Ascending aorta (tissue), 2 donors: ENCODE data around the gene OR7C1. TPM values are rescaled to one million over a fixed set of nuclear protein-coding genes. Genes with fewer than 3 reads are reported as not detected.
A peak's percentile ranks its signal among the peaks of the same experiment; 100 is the strongest.
"Not testable (repeated sequence)": the region's sequence is repeated elsewhere in the genome, so short reads cannot be mapped to it uniquely, and the experiment has no call there.

ENCODE experiments used
- DNase-seq, 2 donors: peaks; one replicate each; pipeline ENCODE4 v3.0.0-alpha.2; 2019; ENCODE audit warnings: low spot score in 2 of 2
- H3K27ac ChIP-seq, 2 donors: fragments of 200-600 bp; sonication (generic); one replicate each; pipeline ENCODE4 v1.5.1; 2016 to 2017; ENCODE audit warnings: mild to moderate bottlenecking in 1 of 2
- H3K27me3 ChIP-seq: fragments of 200-600 bp; sonication (generic); one replicate; pipeline ENCODE4 v1.5.1; 2017
- H3K36me3 ChIP-seq, 2 donors: fragments of 200-600 bp; sonication (generic); one replicate each; pipeline ENCODE4 v1.5.1; 2016
- H3K4me1 ChIP-seq, 2 donors: fragments of 200-600 bp; sonication (generic); one replicate each; pipeline ENCODE4 v1.5.1; 2016 to 2017; ENCODE audit warnings: mild to moderate bottlenecking in 1 of 2
- H3K4me3 ChIP-seq, 2 donors: fragments of 200-600 bp; sonication (generic); one replicate each; pipeline ENCODE4 v1.5.1; 2016 to 2017; ENCODE audit warnings: mild to moderate bottlenecking in 1 of 2
- H3K9me3 ChIP-seq, 2 donors: fragments of 200-600 bp; sonication (generic); one replicate each; pipeline ENCODE4 v1.5.1; 2016
- intact Hi-C: fragments of 100-400 bp; cut with DNase I; formaldehyde crosslinking; loops from one replicate; pipeline ENCODE4 v1.15.1; 2023
- total RNA-seq: library from RNA; depleted of rRNA; stranded (reverse); fragments of >200 nt; gene quantifications from one replicate; pipeline ENCODE4 v1.1.0, GENCODE V29; 2016
- TF ChIP-seq, protein P1 (sequence below), 3 experiments: fragments of 200-600 bp in 2 of 3; fragments of 450-650 bp in 1 of 3; sonication (generic) in 2 of 3; IDR thresholded peaks; one replicate each; pipeline ENCODE4 v1.5.1; 2016 to 2019; ENCODE audit warnings: antibody characterized with exemption in 3 of 3, mild to moderate bottlenecking in 1 of 3, moderate library complexity in 1 of 3

The OR7C1 gene
- total RNA-seq, 1 donor from 2014 or later = not detected

DNA sequence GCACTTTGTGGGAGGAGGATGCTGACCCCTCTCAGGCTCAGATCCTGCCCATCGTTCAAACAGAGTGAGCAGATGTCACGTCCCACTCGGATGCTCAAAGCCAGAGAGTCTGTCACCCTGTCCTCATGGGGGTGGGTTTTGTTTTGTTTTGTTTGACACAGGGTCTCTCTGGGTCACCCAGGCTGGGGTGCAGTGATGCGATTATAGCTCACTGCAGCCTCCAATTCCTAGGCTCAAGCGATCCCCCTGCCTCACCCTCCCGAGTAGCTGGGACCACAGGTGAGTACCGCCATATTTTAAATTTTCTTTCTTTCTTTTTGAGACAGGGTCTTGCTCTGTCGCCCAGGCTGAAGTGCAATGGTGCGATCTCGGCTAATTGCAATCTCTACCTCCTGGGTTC is 60.6 kb downstream of the OR7C1 start:
- TF ChIP-seq, protein P1, sequence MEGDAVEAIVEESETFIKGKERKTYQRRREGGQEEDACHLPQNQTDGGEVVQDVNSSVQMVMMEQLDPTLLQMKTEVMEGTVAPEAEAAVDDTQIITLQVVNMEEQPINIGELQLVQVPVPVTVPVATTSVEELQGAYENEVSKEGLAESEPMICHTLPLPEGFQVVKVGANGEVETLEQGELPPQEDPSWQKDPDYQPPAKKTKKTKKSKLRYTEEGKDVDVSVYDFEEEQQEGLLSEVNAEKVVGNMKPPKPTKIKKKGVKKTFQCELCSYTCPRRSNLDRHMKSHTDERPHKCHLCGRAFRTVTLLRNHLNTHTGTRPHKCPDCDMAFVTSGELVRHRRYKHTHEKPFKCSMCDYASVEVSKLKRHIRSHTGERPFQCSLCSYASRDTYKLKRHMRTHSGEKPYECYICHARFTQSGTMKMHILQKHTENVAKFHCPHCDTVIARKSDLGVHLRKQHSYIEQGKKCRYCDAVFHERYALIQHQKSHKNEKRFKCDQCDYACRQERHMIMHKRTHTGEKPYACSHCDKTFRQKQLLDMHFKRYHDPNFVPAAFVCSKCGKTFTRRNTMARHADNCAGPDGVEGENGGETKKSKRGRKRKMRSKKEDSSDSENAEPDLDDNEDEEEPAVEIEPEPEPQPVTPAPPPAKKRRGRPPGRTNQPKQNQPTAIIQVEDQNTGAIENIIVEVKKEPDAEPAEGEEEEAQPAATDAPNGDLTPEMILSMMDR (IDR thresholded peaks at IDR 0.05) = no peak
- H3K9me3 ChIP-seq = no peaks in the 10 kb centered on the region
- no peak for DNase-seq
- no peaks in the 10 kb centered on the region for H3K4me1 ChIP-seq
- no peaks in the 10 kb centered on the region for H3K36me3 ChIP-seq
- H3K27ac ChIP-seq = no peak overlapping the region
- intact Hi-C loops = no loop called here
- no peak overlapping the region for H3K4me3 ChIP-seq
- H3K27me3 ChIP-seq = no peaks in the 10 kb centered on the region

DNA sequence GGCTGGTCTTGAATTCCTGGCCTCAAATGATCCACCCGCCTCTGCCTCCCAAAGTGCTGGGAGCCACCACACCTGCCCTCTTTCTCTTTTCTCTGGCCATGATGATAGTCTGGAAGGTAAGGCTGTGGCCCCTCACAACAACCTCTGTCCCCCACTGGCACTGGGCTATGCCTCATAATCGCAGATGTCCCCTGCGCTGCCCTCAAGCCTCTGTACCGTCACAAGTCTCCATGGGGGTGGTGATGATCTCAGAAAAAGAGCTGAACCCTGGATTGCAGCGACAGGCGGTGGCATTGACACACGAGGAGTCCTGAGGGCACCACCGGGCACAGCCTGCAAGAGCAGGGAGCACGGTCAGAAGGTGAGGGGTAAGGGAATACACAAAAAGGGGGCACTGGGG is 61.3 kb downstream of the OR7C1 start:
- H3K36me3 ChIP-seq, H3K27ac ChIP-seq, H3K4me1 ChIP-seq, H3K9me3 ChIP-seq, intact Hi-C loops, H3K4me3 ChIP-seq, DNase-seq, H3K27me3 ChIP-seq: not testable (repeated sequence)

DNA sequence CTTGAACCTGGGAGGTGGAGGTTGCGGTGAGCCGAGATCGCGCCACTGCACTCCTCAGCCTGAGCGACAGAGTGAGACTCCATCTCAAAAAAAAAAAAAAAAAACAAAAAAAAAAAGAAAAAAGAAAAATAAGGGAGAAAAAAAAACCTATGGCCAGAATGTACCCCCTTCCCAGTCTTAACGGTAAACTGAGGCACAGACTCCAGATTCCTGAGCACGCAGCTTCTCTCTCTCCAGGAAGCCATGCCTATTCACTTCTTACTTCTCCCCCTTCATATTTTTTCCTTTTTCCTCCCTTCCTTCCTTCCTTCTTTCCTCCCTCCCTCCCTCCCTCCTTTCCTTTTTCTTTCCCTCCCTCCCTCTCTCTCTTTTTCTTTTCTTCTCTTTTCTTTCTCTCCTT is 62.0 kb downstream of the OR7C1 start:
- intact Hi-C loops = no loop called here
- TF ChIP-seq, protein P1 (IDR thresholded peaks at IDR 0.05) = no peak
- Histone ChIP-seq H3K9me3 (no peaks in the 10 kb centered on the region), H3K4me1 (no peaks in the 10 kb centered on the region), H3K27me3 (no peaks in the 10 kb centered on the region), H3K27ac (no peak overlapping the region), H3K36me3 (no peaks in the 10 kb centered on the region), H3K4me3 (no peak overlapping the region)
- no peak for DNase-seq

DNA sequence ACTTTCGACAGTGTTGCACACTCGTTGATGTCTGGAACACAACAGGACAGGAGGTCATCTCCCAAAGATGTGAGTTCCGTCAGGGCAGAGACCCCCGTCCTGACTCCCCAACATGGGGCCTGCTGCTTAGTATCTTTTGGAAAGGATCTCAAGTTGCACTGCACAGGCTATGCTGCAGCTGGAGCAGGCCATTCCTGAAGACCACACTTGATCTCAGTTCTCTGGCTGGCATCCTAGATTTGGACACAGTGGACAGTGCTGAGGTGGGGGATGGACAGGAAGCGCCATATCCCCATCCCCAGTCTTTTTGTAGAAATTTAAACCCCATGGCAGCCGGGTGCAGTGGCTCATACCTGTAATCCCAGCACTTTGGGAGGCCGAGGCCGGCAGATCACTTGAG is 62.5 kb downstream of the OR7C1 start:
- Histone ChIP-seq H3K4me1 (no peaks in the 10 kb centered on the region), H3K36me3 (no peaks in the 10 kb centered on the region), H3K27me3 (no peaks in the 10 kb centered on the region), H3K4me3 (no peak overlapping the region), H3K9me3 (no peaks in the 10 kb centered on the region), H3K27ac (no peak overlapping the region)
- intact Hi-C loops = no loop called here
- TF ChIP-seq, protein P1 (IDR thresholded peaks at IDR 0.05) = no peak
- DNase-seq = peak in 1 of 2 donors; percentile 47

DNA sequence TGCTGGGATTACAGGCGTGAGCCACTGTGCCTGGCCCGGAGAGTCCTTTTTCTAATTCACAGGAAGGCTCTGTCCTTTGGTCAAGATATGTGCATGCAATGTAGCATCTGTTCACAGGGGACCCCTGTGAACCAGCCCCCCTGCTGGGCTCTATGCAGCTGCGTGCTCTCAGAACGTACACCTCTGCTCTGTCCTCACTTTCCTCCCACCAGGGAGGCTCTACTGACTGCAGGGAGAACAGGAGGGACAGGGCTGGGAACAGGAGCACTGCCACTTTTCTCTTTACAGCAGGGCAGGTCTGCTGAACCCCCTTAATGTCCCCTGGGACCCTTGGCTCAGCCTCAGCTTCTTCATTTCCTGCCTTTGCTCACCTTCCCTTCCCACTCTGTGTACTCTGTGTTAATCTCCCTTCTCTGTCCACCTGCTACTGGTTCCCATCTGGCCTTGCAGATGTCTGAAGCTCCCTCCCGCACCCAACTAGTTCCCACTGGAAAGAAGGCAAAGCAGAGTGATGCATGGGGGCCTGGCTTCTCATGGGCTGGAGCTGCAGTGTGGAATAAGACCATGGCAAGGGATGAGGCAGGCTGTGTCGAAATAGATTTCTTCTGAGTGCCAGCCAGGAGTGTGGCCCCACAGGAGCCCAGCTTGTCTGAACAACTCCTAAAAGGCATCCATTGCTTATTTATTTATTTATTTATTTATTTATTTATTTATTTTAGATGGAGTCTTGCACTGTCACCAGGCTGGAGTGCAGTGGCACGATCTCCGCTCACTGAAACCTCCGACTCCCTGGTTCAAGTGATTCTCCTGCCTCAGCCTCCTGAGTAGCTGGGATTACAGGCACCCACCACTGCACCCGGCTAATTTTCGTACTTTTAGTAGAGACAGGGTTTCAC is 63.8 kb downstream of the OR7C1 start:
- Histone ChIP-seq H3K27ac (no peak overlapping the region), H3K27me3 (no peaks in the 10 kb centered on the region), H3K4me1 (no peaks in the 10 kb centered on the region), H3K36me3 (no peaks in the 10 kb centered on the region), H3K9me3 (no peaks in the 10 kb centered on the region), H3K4me3 (no peak overlapping the region)
- DNase-seq = peak in 1 of 2 donors; percentile 51
- intact Hi-C loops = no loop called here
- TF ChIP-seq, protein P1 (IDR thresholded peaks at IDR 0.05) = no peak

DNA sequence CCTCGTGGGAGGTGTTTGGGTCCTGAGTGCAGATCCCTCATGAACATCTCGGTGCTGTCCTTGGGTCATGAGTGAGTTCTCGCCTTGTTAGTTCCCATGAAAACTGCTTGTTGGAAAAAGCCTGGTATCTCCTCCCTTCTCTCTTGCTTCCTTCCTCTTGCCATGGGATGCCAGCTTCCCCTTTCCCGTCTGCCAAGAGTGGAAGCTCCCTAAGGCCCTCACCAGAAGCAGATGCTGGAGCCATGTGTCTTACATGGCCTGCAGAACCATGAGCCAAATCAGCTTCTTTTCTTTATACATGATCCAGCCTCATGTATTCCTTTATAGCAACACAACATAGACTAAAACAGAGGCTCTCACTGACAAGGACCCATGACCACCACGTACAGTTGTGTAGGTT is 64.8 kb downstream of the OR7C1 start:
- TF ChIP-seq, protein P1 (IDR thresholded peaks at IDR 0.05) = no peak
- Histone ChIP-seq H3K4me1 (no peaks in the 10 kb centered on the region), H3K27me3 (no peaks in the 10 kb centered on the region), H3K9me3 (no peaks in the 10 kb centered on the region), H3K4me3 (no peak overlapping the region), H3K27ac (no peak overlapping the region), H3K36me3 (no peaks in the 10 kb centered on the region)
- DNase-seq = no peak
- intact Hi-C loops = no loop called here
